T-helper 2 cell (primary cell): ENCODE results near the gene DPP9.

Source experiments
- DNase-seq, 5 experiments: peaks; one replicate each; pipeline versions ENCODE4 v3.0.0 to v3.0.0-alpha.2; 2012 to 2022

The DPP9 gene

GRCh38 chr19:4707956-4708650 lies 15.5 kb downstream of the DPP9 start:
- DNase-seq = no peak

GRCh38 chr19:4707322-4707721 lies 16.3 kb downstream of the DPP9 start:
- no peak for DNase-seq

- no peak for DNase-seq
Measured at GRCh38 chr19:4705413-4706131, 18.1 kb downstream of the DPP9 start.

- no peak for DNase-seq
Measured at GRCh38 chr19:4704317-4704673, 19.3 kb downstream of the DPP9 start.

- no peak for DNase-seq
Measured at GRCh38 chr19:4703671-4704316, 19.8 kb downstream of the DPP9 start.

- no peak for DNase-seq
Measured at GRCh38 chr19:4702764-4703163, 20.9 kb downstream of the DPP9 start.

GRCh38 chr19:4701557-4701956 lies 22.1 kb downstream of the DPP9 start:
- DNase-seq = no peak

GRCh38 chr19:4700693-4700970 lies 23.0 kb downstream of the DPP9 start:
- no peak for DNase-seq

- DNase-seq = no peak
Measured at GRCh38 chr19:4699826-4700692, 23.6 kb downstream of the DPP9 start.

GRCh38 chr19:4697304-4697703 lies 26.3 kb downstream of the DPP9 start:
- no peak for DNase-seq

GRCh38 chr19:4695224-4695731 lies 28.4 kb downstream of the DPP9 start:
- no peak for DNase-seq

GRCh38 chr19:4694211-4694987 lies 29.2 kb downstream of the DPP9 start:
- no peak for DNase-seq

GRCh38 chr19:4693471-4694121 lies 30.0 kb downstream of the DPP9 start:
- DNase-seq = no peak

GRCh38 chr19:4693078-4693350 lies 30.6 kb downstream of the DPP9 start:
- DNase-seq = no peak

GRCh38 chr19:4692251-4693077 lies 31.2 kb downstream of the DPP9 start:
- DNase-seq = no peak

- no peak for DNase-seq
Measured at GRCh38 chr19:4691373-4691772, 32.3 kb downstream of the DPP9 start.

GRCh38 chr19:4690361-4690760 lies 33.3 kb downstream of the DPP9 start:
- no peak for DNase-seq

- no peak for DNase-seq
Measured at GRCh38 chr19:4689403-4689802, 34.2 kb downstream of the DPP9 start.

GRCh38 chr19:4688587-4688986 lies 35.1 kb downstream of the DPP9 start:
- DNase-seq = no peak

- no peak for DNase-seq
Measured at GRCh38 chr19:4687396-4687795, 36.2 kb downstream of the DPP9 start.

GRCh38 chr19:4686700-4687099 lies 36.9 kb downstream of the DPP9 start:
- no peak for DNase-seq
